ENCODE data around the gene NUP160.
"Not testable (repeated sequence)": the region's sequence is repeated elsewhere in the genome, so short reads cannot be mapped to it uniquely, and the experiment has no call there.

The NUP160 gene

DNA sequence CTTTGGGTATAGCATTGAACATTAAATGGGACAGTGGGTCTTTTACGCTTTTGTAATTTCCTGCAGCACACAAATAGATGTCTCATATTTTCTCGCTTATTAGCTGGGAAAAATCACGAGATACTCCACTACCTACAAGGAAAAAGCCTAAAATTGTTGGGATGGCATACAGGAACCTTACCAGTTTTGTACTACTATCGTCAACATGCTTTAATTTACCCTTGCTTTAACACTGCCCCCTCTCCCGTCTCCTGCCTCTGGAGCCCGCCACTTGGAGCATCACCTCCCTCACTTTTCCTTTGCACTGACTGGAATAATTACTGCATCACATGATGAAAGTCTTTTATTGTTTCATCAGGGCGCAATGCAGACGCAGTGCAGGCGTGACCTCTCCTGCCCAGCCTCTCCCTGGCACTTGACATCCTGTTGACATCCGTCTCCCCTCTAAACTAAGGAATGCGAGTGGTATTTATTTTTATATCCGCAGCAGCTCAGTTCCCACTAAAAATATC lies 80.0 kb downstream of the NUP160 start:
- H3K27ac ChIP-seq (ENCODE audit: low read depth, low read length, poor library complexity, severe bottlenecking), result peak overlapping the region; percentile 94
- H3F3A ChIP-seq (ENCODE audit: insufficient read depth, low read length), result no peaks in the 10 kb centered on the region; the same call in 1 of the 2 replicates
- no peaks in the 10 kb centered on the region for H3K9me3 ChIP-seq (ENCODE audit: low read length)
- no peak overlapping the region for H2AFZ ChIP-seq (ENCODE audit: low read length)
- H3K9ac ChIP-seq (ENCODE audit: low read length), result peak overlapping the region; percentile 99
- peak overlapping the region; percentile 88 for H3K4me3 ChIP-seq (ENCODE audit: low read depth, low read length, poor library complexity, severe bottlenecking)
- peaks cover 29% of the 10 kb centered on the region for H3K79me2 ChIP-seq (ENCODE audit: insufficient read depth, low read length)
- H3K4me1 ChIP-seq (ENCODE audit: insufficient read depth, low read length, severe bottlenecking), result peaks cover 23% of the 10 kb centered on the region
- TF ChIP-seq CTCF (IDR thresholded peaks at IDR 0.05; ENCODE audit: low read length) (no peak), EZH2 (IDR thresholded peaks at IDR 0.05; ENCODE audit: borderline replicate concordance, low read length) (no peak)
- H3K9me2 ChIP-seq (ENCODE audit: low read depth, low read length), result no peaks in the 10 kb centered on the region
- H3K4me2 ChIP-seq (ENCODE audit: low read length), result peak overlapping the region; percentile 95
- H4K20me1 ChIP-seq (ENCODE audit: insufficient read depth, low read length), result no peaks in the 10 kb centered on the region
- H3K36me3 ChIP-seq (ENCODE audit: insufficient read depth, low read length), result peaks cover 21% of the 10 kb centered on the region
- H3K27me3 ChIP-seq (ENCODE audit: insufficient read depth, low read length), result no peaks in the 10 kb centered on the region

GRCh38 chr11:47766509-47767227 lies 81.5 kb downstream of the NUP160 start:
- Histone ChIP-seq H3K4me1 (ENCODE audit: insufficient read depth, low read length, severe bottlenecking) (peaks cover 23% of the 10 kb centered on the region), H3K79me2 (ENCODE audit: insufficient read depth, low read length) (peaks cover 29% of the 10 kb centered on the region), H2AFZ (ENCODE audit: low read length) (no peak overlapping the region), H3K9ac (ENCODE audit: low read length) (peak overlapping the region; percentile 91), H3K9me3 (ENCODE audit: low read length) (no peaks in the 10 kb centered on the region), H3K36me3 (ENCODE audit: insufficient read depth, low read length) (peaks cover 36% of the 10 kb centered on the region), H3K4me2 (ENCODE audit: low read length) (peak overlapping the region; percentile 70), H3K27me3 (ENCODE audit: insufficient read depth, low read length) (no peaks in the 10 kb centered on the region), H3K9me2 (ENCODE audit: low read depth, low read length) (no peaks in the 10 kb centered on the region), H4K20me1 (ENCODE audit: insufficient read depth, low read length) (no peaks in the 10 kb centered on the region), H3K4me3 (ENCODE audit: low read depth, low read length, poor library complexity, severe bottlenecking) (peak overlapping the region; percentile 88), H3F3A (ENCODE audit: insufficient read depth, low read length) (no peaks in the 10 kb centered on the region), H3K27ac (ENCODE audit: low read depth, low read length, poor library complexity, severe bottlenecking) (peak overlapping the region; percentile 55)
- TF ChIP-seq EZH2 (IDR thresholded peaks at IDR 0.05; ENCODE audit: borderline replicate concordance, low read length), result no peak
- no peak for TF ChIP-seq CTCF (IDR thresholded peaks at IDR 0.05; ENCODE audit: low read length)

GRCh38 chr11:47765086-47765485 lies 83.1 kb downstream of the NUP160 start:
- no peak overlapping the region for H3K27ac ChIP-seq (ENCODE audit: low read depth, low read length, poor library complexity, severe bottlenecking)
- H3K4me3 ChIP-seq (ENCODE audit: low read depth, low read length, poor library complexity, severe bottlenecking), result peak overlapping the region; percentile 88

DNA sequence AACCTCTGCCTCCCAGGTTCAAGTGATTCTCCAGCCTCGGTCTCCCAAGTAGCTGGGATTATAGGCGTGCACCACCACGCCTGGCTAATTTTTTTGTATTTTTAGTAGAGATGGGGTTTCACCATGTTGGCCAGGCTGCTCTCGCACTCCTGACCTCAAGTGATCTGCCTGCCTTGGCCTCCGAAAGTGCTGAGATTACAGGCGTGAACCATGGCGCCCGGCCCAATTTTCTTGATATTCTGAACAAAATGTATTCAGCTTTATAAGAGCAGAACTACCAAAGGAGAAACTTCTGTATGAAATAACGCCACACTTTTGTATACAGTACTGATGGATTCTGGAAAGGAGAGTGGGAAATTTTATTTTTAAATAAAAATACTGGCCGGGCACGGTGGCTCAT lies 88.9 kb downstream of the NUP160 start:
- not testable (repeated sequence) for H3K27me3 ChIP-seq (ENCODE audit: insufficient read depth, low read length); H3K9ac ChIP-seq (ENCODE audit: low read length); H3K9me2 ChIP-seq (ENCODE audit: low read depth, low read length); H3K79me2 ChIP-seq (ENCODE audit: insufficient read depth, low read length); H3F3A ChIP-seq (ENCODE audit: insufficient read depth, low read length); H3K4me1 ChIP-seq (ENCODE audit: insufficient read depth, low read length, severe bottlenecking); H4K20me1 ChIP-seq (ENCODE audit: insufficient read depth, low read length); H3K27ac ChIP-seq (ENCODE audit: low read depth, low read length, poor library complexity, severe bottlenecking); H3K4me3 ChIP-seq (ENCODE audit: low read depth, low read length, poor library complexity, severe bottlenecking); H3K9me3 ChIP-seq (ENCODE audit: low read length); H2AFZ ChIP-seq (ENCODE audit: low read length); H3K4me2 ChIP-seq (ENCODE audit: low read length)
- peaks cover 93% of the 10 kb centered on the region for H3K36me3 ChIP-seq (ENCODE audit: insufficient read depth, low read length)

More at GRCh38 chr11:47765086-47765485, 83.1 kb downstream of the NUP160 start:
- no peak for TF ChIP-seq CTCF (IDR thresholded peaks at IDR 0.05; ENCODE audit: low read length)
- TF ChIP-seq EZH2 (IDR thresholded peaks at IDR 0.05; ENCODE audit: borderline replicate concordance, low read length), result no peak
- Histone ChIP-seq H3F3A (ENCODE audit: insufficient read depth, low read length) (no peaks in the 10 kb centered on the region), H3K9ac (ENCODE audit: low read length) (peak overlapping the region; percentile 91), H2AFZ (ENCODE audit: low read length) (no peak overlapping the region), H4K20me1 (ENCODE audit: insufficient read depth, low read length) (no peaks in the 10 kb centered on the region), H3K9me3 (ENCODE audit: low read length) (no peaks in the 10 kb centered on the region), H3K36me3 (ENCODE audit: insufficient read depth, low read length) (peaks cover 52% of the 10 kb centered on the region), H3K4me2 (ENCODE audit: low read length) (peak overlapping the region; percentile 70), H3K9me2 (ENCODE audit: low read depth, low read length) (no peaks in the 10 kb centered on the region), H3K27me3 (ENCODE audit: insufficient read depth, low read length) (no peaks in the 10 kb centered on the region), H3K4me1 (ENCODE audit: insufficient read depth, low read length, severe bottlenecking) (peaks cover 23% of the 10 kb centered on the region), H3K79me2 (ENCODE audit: insufficient read depth, low read length) (peaks cover 34% of the 10 kb centered on the region)

All from OCI-LY1 (cell line).